SK-N-DZ (cell line): ENCODE measurements around the gene ABCF1. TPM values are rescaled to one million over a fixed set of nuclear protein-coding genes. Genes with fewer than 3 reads are reported as not detected.
"Not testable (repeated sequence)": the region's sequence is repeated elsewhere in the genome, so short reads cannot be mapped to it uniquely, and the experiment has no call there.

Experiments
- DNase-seq: peaks from one replicate; pipeline ENCODE4 v3.0.0-alpha.2; 2015; ENCODE audit warnings: low spot score
- polyA plus RNA-seq, 2 experiments: library from polyadenylated mRNA; depleted of rRNA; stranded (reverse); fragments of >200 nt; gene quantifications; 2 replicates each; pipeline ENCODE4 v1.2.3, GENCODE V29; 2014

The ABCF1 gene
- polyA plus RNA-seq (2014; cell fraction: cytosol; rRNA removed), result 36.0 and 46.5 TPM in 2 replicates
- polyA plus RNA-seq (2014; cell fraction: nucleus; rRNA removed), result 49.0 and 49.4 TPM in 2 replicates

- peak; percentile 96 for DNase-seq
Measured at GRCh38 chr6:30571075-30571761, at the start of gene ABCF1. TSS of gene ABCF1 (plus strand) at chr6:30571442. CDS start at chr6:30571488, 46 bp downstream.

DNA sequence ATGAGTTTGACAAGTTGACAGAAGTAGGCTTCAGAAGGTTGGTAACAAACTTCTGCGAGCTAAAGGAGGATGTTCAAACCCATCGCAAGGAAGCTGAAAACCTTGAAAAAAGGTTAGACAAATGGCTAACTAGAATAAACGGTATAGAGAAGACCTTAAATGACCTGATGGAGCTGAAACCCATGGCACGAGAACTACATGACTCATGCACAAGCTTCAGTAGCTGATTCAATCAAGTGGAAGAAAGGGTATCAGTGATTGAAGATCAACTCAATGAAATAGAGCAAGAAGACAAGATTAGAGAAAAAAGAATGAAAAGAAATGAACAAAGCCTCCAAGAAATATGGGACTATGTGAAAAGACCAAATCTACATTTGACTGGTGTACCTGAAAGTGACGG lies 49.3 kb upstream of the ABCF1 start:
- not testable (repeated sequence) for DNase-seq

DNA sequence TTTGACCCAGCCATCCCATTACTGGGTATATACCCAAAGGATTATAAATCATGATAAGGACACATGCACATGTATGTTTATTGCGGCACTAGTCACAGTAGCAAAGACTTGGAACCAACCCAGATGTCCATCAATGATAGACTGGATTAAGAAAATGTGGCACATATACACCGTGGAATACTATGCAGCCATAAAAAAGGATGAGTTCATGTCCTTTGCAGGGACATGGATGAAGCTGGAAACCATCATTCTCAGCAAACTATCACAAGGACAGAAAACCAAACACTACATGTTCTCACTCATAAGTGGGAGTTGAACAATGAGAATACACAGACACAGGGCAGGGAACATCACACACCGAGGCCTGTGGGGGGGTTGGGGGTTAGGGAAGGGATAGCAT lies 44.8 kb upstream of the ABCF1 start:
- not testable (repeated sequence) for DNase-seq

GRCh38 chr6:30529349-30529875 lies 41.8 kb upstream of the ABCF1 start:
- DNase-seq, result not testable (repeated sequence)

GRCh38 chr6:30530014-30530413 lies 41.2 kb upstream of the ABCF1 start:
- no peak for DNase-seq

GRCh38 chr6:30533460-30534294 lies 37.6 kb upstream of the ABCF1 start:
- DNase-seq, result no peak

GRCh38 chr6:30537931-30538330 lies 33.3 kb upstream of the ABCF1 start:
- DNase-seq, result no peak

DNA sequence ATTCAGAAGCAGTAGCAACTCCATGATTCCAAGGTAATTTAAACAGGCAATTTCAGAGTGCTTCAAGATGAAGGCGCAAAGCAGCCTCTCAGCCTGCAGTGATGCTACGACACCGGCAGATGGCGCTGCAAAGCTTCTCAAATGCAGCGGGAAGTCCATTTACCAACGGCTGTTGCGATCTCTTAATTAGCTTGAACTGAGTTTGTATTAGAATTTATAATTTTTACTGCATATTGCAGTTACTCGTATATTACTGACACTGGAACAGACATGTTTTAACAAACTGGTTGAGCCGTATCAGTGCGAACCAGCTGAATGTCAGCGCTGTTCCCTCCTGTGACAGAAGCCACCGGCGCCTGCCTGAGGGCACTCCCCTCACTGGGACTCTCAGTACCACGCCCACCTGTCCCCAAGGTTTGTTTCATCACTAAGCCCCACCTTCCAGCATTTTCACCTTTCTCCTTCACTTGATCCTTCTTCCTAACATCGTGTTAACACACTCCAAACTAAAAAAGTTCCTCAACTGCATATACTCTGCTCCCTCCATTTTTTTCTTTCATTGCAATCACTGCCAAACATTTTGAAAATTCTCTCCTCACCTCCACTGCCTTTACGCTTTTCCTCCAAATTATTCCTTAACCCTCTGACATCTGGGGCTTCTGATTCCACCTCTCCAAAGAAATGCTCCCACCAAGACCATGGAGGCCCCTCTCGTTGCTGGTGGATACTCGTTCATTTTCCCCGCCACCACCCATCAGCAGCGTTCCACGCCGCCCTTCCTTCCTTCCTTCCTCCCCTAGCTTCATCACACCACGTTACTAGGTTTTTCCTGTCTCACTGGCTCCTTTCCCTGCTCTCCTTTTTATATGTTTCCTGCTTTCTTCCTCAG lies 29.5 kb upstream of the ABCF1 start:
- DNase-seq, result peak; percentile 77

DNA sequence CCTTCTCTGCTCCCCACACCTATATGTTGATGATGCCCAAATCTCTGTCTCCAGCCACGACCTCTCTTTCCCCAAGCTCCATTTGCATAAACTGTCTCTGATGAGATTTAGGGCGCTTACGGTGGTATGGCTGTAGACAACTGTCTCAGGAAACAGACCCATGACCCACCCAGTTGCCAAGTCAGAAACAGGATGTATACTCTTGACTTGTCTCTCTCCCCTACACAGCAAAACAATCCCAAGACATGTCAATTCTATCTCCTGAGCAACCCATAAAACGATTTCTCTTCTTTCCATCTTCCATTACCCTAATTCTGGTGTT lies 28.9 kb upstream of the ABCF1 start:
- DNase-seq, result no peak

DNA sequence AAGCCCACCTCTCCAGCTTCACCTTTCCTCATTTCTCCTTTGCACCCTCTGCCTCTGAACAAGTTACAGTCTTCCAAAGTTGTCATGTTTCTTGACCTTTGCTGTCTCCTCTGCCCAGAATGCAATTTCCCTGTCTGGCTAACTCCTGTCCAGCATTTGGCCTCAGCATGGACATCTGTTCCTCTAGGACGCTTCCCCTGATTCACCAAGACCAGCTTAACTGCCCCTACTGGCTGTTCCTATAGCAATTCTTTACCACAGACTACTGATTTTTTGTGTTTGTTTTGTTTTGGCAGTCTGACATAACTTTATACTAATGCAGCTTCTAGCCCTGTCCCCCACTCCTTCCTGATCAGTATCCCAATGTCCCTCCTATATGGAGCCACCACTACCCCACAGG lies 28.3 kb upstream of the ABCF1 start:
- no peak for DNase-seq

GRCh38 chr6:30543821-30544220 lies 27.4 kb upstream of the ABCF1 start:
- no peak for DNase-seq

DNA sequence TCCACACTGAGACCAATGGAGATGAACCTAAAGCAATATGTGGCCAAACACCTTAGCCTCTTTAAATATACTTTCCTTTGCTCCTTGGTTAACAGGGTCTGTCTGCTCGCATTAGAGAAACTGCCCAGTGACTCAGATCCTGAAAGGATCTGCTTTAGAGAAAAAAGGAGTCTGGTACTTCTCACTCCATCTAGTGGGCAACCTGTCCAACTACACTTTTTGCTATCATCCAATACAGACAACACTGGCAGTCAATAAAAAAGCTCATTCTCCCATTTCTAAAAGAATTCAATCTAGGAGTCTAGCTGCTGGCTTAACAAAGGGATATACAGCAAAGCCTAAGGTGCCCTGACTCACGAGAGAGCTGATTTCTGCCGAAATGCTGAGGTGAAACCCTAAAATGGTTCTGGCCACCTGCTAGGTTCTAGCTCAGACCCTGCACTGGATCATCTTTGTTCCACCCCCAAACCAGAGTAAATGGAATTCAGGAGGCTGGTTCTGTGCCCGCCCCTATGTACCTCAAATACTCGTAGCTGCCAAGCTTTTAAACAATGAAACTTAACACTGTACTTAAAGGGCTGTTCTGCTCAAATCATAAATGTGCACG lies 26.5 kb upstream of the ABCF1 start:
- DNase-seq, result peak; percentile 53

DNA sequence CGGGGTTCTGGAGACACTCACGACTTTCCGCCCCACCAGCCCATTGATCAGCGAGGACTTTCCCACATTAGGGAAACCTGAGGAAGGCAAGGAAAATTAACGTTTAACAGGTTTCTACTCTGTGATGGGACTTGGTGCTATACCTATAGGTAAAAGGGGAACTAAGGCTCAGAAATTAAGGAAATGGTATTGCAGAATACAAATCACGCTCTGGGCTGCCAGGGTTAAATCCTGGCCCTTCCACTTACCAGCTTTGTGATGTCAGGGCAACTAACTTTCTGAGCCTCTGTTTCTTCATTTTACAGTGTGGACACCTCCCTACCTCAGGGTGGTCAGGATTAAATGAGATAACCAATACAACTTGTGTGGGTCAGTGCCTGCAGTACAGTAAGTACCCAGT lies 23.8 kb upstream of the ABCF1 start:
- DNase-seq, result no peak

DNA sequence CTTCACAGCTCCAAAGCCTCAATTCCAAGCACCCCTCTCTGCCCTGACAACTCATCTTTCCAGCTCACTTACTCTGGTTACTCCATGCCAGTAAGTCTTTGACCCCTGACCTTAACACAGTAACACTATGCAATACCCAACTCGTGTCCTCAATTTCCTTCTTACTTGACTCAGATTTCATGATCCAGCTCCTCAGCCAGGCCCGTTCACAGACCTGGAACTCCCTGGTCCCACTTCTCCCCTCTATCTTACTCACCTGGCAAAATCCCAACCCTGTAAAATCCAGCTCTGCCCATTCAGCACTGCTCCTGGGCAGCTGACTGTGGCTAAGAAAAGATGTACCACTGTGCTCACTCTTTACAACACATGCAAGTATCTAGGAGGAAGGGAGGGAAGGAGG lies 22.9 kb upstream of the ABCF1 start:
- no peak for DNase-seq

GRCh38 chr6:30554404-30554803 lies 16.8 kb upstream of the ABCF1 start:
- DNase-seq, result no peak

- DNase-seq, result no peak
Measured at GRCh38 chr6:30554962-30555815, 16.1 kb upstream of the ABCF1 start.

DNA sequence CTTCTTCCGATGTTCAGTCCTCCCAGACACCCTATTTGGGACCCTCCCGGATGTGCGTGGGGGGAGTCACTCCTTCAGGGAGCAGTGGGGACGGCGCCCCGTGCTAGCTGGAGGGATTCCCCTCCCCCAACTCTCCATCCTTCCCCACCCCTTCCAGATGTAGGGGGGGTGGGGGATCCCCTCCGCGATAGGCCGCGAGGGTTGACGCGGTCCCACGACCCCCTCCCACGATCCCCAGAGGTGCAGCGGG lies 15.5 kb upstream of the ABCF1 start:
- DNase-seq, result peak; percentile 36

- DNase-seq, result peak; percentile 86
Measured at GRCh38 chr6:30556066-30556905, 15.0 kb upstream of the ABCF1 start, which contains the start of gene GNL1. TSS of gene GNL1 (minus strand) at chr6:30556489. CDS start at chr6:30556203, 286 bp downstream.

GRCh38 chr6:30556906-30557682 lies 14.1 kb upstream of the ABCF1 start, which contains the start of gene PRR3:
TSS of gene PRR3 (plus strand) at chr6:30557295. CDS start at chr6:30557345, 50 bp downstream.
- peak; percentile 94 for DNase-seq
